ENCODE measurements around the gene BRINP1.

BRINP1 gene

GRCh38 chr9:119343059-119343990 is 25.9 kb downstream of the BRINP1 start:
- DNase-seq = no peak

- DNase-seq = no peak
Measured at GRCh38 chr9:119339056-119339455, 30.2 kb downstream of the BRINP1 start.

- no peak for DNase-seq
Measured at GRCh38 chr9:119337573-119337972, 31.7 kb downstream of the BRINP1 start.

- DNase-seq = no peak
Measured at GRCh38 chr9:119334745-119335144, 34.5 kb downstream of the BRINP1 start.

- DNase-seq = no peak
Measured at GRCh38 chr9:119333507-119334229, 35.6 kb downstream of the BRINP1 start.

- DNase-seq = no peak
Measured at GRCh38 chr9:119332522-119332921, 36.7 kb downstream of the BRINP1 start.

- DNase-seq = no peak
Measured at GRCh38 chr9:119322184-119322583, 47.1 kb downstream of the BRINP1 start.

- no peak for DNase-seq
Measured at GRCh38 chr9:119318371-119318770, 50.9 kb downstream of the BRINP1 start.

GRCh38 chr9:119313846-119314245 is 55.4 kb downstream of the BRINP1 start:
- no peak for DNase-seq

- no peak for DNase-seq
Measured at GRCh38 chr9:119310741-119311140, 58.5 kb downstream of the BRINP1 start.

- no peak for DNase-seq
Measured at GRCh38 chr9:119307471-119307870, 61.8 kb downstream of the BRINP1 start.

GRCh38 chr9:119304555-119304954 is 64.7 kb downstream of the BRINP1 start:
- no peak for DNase-seq

GRCh38 chr9:119302988-119303698 is 66.1 kb downstream of the BRINP1 start:
- no peak for DNase-seq

- peak; percentile 1 for DNase-seq
Measured at GRCh38 chr9:119298076-119298853, 71.0 kb downstream of the BRINP1 start.

- no peak for DNase-seq
Measured at GRCh38 chr9:119291554-119291953, 77.7 kb downstream of the BRINP1 start.

- peak; percentile 53 for DNase-seq
Measured at GRCh38 chr9:119289740-119290433, 79.3 kb downstream of the BRINP1 start.

GRCh38 chr9:119284587-119285337 is 84.5 kb downstream of the BRINP1 start:
- DNase-seq = no peak

GRCh38 chr9:119284118-119284517 is 85.1 kb downstream of the BRINP1 start:
- no peak for DNase-seq

GRCh38 chr9:119283078-119283794 is 86.0 kb downstream of the BRINP1 start:
- no peak for DNase-seq

- no peak for DNase-seq
Measured at GRCh38 chr9:119282476-119283077, 86.7 kb downstream of the BRINP1 start.

All from inflammatory macrophage treated with lipopolysaccharide for 4 hours (primary cell).